GM21367 (cell line): ENCODE data around the gene DCAF7.

Source experiments
- ATAC-seq: cut with Tn5 transposase; IDR thresholded peaks from one replicate; pipeline ENCODE4 v1.9.1; 2021; ENCODE audit not compliant: unreplicated experiment

The DCAF7 gene

GRCh38 chr17:63549946-63550816, at the start of gene DCAF7:
TSS of gene DCAF7 (plus strand) at chr17:63550477. CDS start at chr17:63550678, 201 bp downstream.
- peak; percentile 91 for ATAC-seq

GRCh38 chr17:63500543-63501390, 49.5 kb upstream of the DCAF7 start:
- no peak for ATAC-seq

GRCh38 chr17:63503341-63503705, 47.0 kb upstream of the DCAF7 start:
- no peak for ATAC-seq

GRCh38 chr17:63504261-63504660, 46.0 kb upstream of the DCAF7 start:
- no peak for ATAC-seq

- ATAC-seq: no peak
Measured at GRCh38 chr17:63505341-63505740, 44.9 kb upstream of the DCAF7 start.

- ATAC-seq: no peak
Measured at GRCh38 chr17:63506627-63507026, 43.6 kb upstream of the DCAF7 start.

- no peak for ATAC-seq
Measured at GRCh38 chr17:63511331-63511730, 38.9 kb upstream of the DCAF7 start.

- ATAC-seq: no peak
Measured at GRCh38 chr17:63512388-63512787, 37.9 kb upstream of the DCAF7 start.

- ATAC-seq: no peak
Measured at GRCh38 chr17:63512896-63513644, 37.2 kb upstream of the DCAF7 start.

GRCh38 chr17:63514477-63514876, 35.8 kb upstream of the DCAF7 start:
- ATAC-seq: no peak

GRCh38 chr17:63514974-63515373, 35.3 kb upstream of the DCAF7 start:
- ATAC-seq: no peak

- no peak for ATAC-seq
Measured at GRCh38 chr17:63515426-63515825, 34.9 kb upstream of the DCAF7 start.

GRCh38 chr17:63516910-63517824, 33.1 kb upstream of the DCAF7 start:
- no peak for ATAC-seq

- ATAC-seq: no peak
Measured at GRCh38 chr17:63517825-63518534, 32.3 kb upstream of the DCAF7 start.

GRCh38 chr17:63519116-63519881, 31.0 kb upstream of the DCAF7 start:
- ATAC-seq: no peak

GRCh38 chr17:63519972-63520882, 30.1 kb upstream of the DCAF7 start:
- no peak for ATAC-seq

GRCh38 chr17:63523253-63523855, 26.9 kb upstream of the DCAF7 start, which contains the start of gene KCNH6:
TSS of gene KCNH6 (plus strand) at chr17:63523358. CDS start at chr17:63523414, 56 bp downstream.
- no peak for ATAC-seq
